ENCODE results near the gene AFTPH.
"Not testable (repeated sequence)": the region's sequence is repeated elsewhere in the genome, so short reads cannot be mapped to it uniquely, and the experiment has no call there.

AFTPH gene

GRCh38 chr2:64526034-64526433, 1.9 kb downstream of the AFTPH start:
- DNase-seq (ENCODE audit: low read depth, low spot score): no peak
- no peak for TF ChIP-seq CTCF (IDR thresholded peaks at IDR 0.05; ENCODE audit: insufficient read depth, low read length, missing control alignments)
- no peak overlapping the region for H3K4me3 ChIP-seq (ENCODE audit: low read depth, low read length)
- ChIA-PET CTCF (interaction anchor here (0.8 to 8.0 kb wide), 5 partner anchors 26 to 196 kb away, joined by 3 to 137 read pairs (median 4); no protein-coding TSS in a partner anchor), POLR2A (no interaction called here)

GRCh38 chr2:64530946-64531345, 6.8 kb downstream of the AFTPH start:
- DNase-seq (ENCODE audit: low read depth, low spot score); POLR2A ChIA-PET; H3K4me3 ChIP-seq (ENCODE audit: low read depth, low read length): not testable (repeated sequence)
- CTCF ChIA-PET: interaction anchor here (0.9 to 1.0 kb wide), 2 partner anchors 10 to 55 kb away, joined by 3 read pairs; no protein-coding TSS in a partner anchor

GRCh38 chr2:64532030-64532429, 7.9 kb downstream of the AFTPH start:
- TF ChIP-seq CTCF (IDR thresholded peaks at IDR 0.05; ENCODE audit: insufficient read depth, low read length, missing control alignments): no peak
- CTCF ChIA-PET: interaction anchor here (1.0 to 3.8 kb wide), 2 partner anchors 8 to 54 kb away, joined by 3 to 28 read pairs; partner anchors contain the start of gene AFTPH
- POLR2A ChIA-PET: interaction anchor here (0.6 kb wide), 1 partner anchor 524 kb away, joined by 3 read pairs; the partner anchor contains the start of gene CEP68
- DNase-seq (ENCODE audit: low read depth, low spot score): no peak
- no peak overlapping the region for H3K4me3 ChIP-seq (ENCODE audit: low read depth, low read length)

GRCh38 chr2:64533882-64534281, 9.8 kb downstream of the AFTPH start:
- ChIA-PET CTCF (interaction anchor here (3.8 kb wide), 1 partner anchor 10 kb away, joined by 28 read pairs; the partner anchor contains the start of gene AFTPH), POLR2A (no interaction called here)
- no peak for TF ChIP-seq CTCF (IDR thresholded peaks at IDR 0.05; ENCODE audit: insufficient read depth, low read length, missing control alignments)
- H3K4me3 ChIP-seq (ENCODE audit: low read depth, low read length): no peak overlapping the region
- no peak for DNase-seq (ENCODE audit: low read depth, low spot score)

- no peak for DNase-seq (ENCODE audit: low read depth, low spot score)
- no peak for TF ChIP-seq CTCF (IDR thresholded peaks at IDR 0.05; ENCODE audit: insufficient read depth, low read length, missing control alignments)
- CTCF ChIA-PET: interaction anchor here (1.2 to 3.8 kb wide), 2 partner anchors 10 to 204 kb away, joined by 3 to 28 read pairs; partner anchors contain the start of gene AFTPH
- no peak overlapping the region for H3K4me3 ChIP-seq (ENCODE audit: low read depth, low read length)
- POLR2A ChIA-PET: no interaction called here
Measured at GRCh38 chr2:64534363-64534762, 10.2 kb downstream of the AFTPH start.

GRCh38 chr2:64535024-64535423, 10.9 kb downstream of the AFTPH start:
- TF ChIP-seq CTCF (IDR thresholded peaks at IDR 0.05; ENCODE audit: insufficient read depth, low read length, missing control alignments): no peak
- H3K4me3 ChIP-seq (ENCODE audit: low read depth, low read length): no peak overlapping the region
- ChIA-PET CTCF (interaction anchor here (1.2 to 3.8 kb wide), 2 partner anchors 11 to 204 kb away, joined by 3 to 28 read pairs; partner anchors contain the start of gene AFTPH), POLR2A (no interaction called here)
- DNase-seq (ENCODE audit: low read depth, low spot score): no peak

- POLR2A ChIA-PET: no interaction called here
- H3K4me3 ChIP-seq (ENCODE audit: low read depth, low read length): no peak overlapping the region
- CTCF ChIA-PET: interaction anchor here (1.9 to 4.7 kb wide), 2 partner anchors 15 to 206 kb away, joined by 12 to 28 read pairs; partner anchors contain the start of gene AFTPH
- no peak for TF ChIP-seq CTCF (IDR thresholded peaks at IDR 0.05; ENCODE audit: insufficient read depth, low read length, missing control alignments)
- no peak for DNase-seq (ENCODE audit: low read depth, low spot score)
Measured at GRCh38 chr2:64537991-64538390, 13.9 kb downstream of the AFTPH start.

Measured in AG04449 (cell line).